Heart right ventricle (tissue), 16 donors: Measurements from ENCODE around the gene GPBP1L1. TPM values are rescaled to one million over a fixed set of nuclear protein-coding genes. Genes with fewer than 3 reads are reported as not detected.
"Not testable (repeated sequence)": the region's sequence is repeated elsewhere in the genome, so short reads cannot be mapped to it uniquely, and the experiment has no call there.

Experiments
- ATAC-seq, 8 donors: fragments of 200-7000 bp; cut with Tn5 transposase; one replicate each; pipeline ENCODE4 v1.9.1; 2020; ENCODE audit warnings: mild to moderate bottlenecking in 8 of 8, moderate library complexity in 8 of 8, moderate number of reproducible peaks in 1 of 8
- DNase-seq, 2 donors: peaks; one replicate each; pipeline ENCODE4 v3.0.0-alpha.2; 2020
- H3K27ac ChIP-seq, 10 donors: fragments of 200-600 bp; sonication (generic) in 2 of 10; one replicate each; pipeline versions ENCODE4 v1.5.0 to v1.8.0; 2020 to 2022; ENCODE audit warnings: mild to moderate bottlenecking in 3 of 10
- H3K27me3 ChIP-seq, 7 donors: fragments of 200-600 bp; one replicate each; pipeline ENCODE4 v1.8.0; 2021 to 2022; ENCODE audit warnings: mild to moderate bottlenecking in 2 of 7
- H3K36me3 ChIP-seq, 9 donors: fragments of 200-600 bp; sonication (generic) in 1 of 9; one replicate each; pipeline versions ENCODE4 v1.5.0 to v1.8.0; 2020 to 2022; ENCODE audit warnings: mild to moderate bottlenecking in 2 of 9
- H3K4me1 ChIP-seq, 9 donors: fragments of 200-600 bp; sonication (generic) in 1 of 9; one replicate each; pipeline versions ENCODE4 v1.5.0 to v1.8.0; 2020 to 2022; ENCODE audit warnings: mild to moderate bottlenecking in 4 of 9
- H3K4me3 ChIP-seq, 10 donors: fragments of 200-600 bp; sonication (generic) in 2 of 10; one replicate each; pipeline versions ENCODE4 v1.5.0 to v1.8.0; 2020 to 2022; ENCODE audit warnings: mild to moderate bottlenecking in 7 of 10, moderate library complexity in 2 of 10
- H3K9me3 ChIP-seq, 11 donors: fragments of 200-600 bp in 10 of 11; sonication (generic) in 2 of 11; one replicate each; pipeline versions ENCODE4 v1.5.0 to v1.8.0; 2013 to 2022; ENCODE audit warnings: mild to moderate bottlenecking in 2 of 11, control low read depth in 1 of 11, moderate library complexity in 1 of 11
- WGBS, 2 donors: extraction: QIAGEN DNeasy Blood & Tissue Kit; methylation state at CpG; one replicate each; pipeline ENCODE4 v1.1.7; 2013; ENCODE audit warnings: inconsistent platforms in 1 of 2; 5-methylcytosine and 5-hydroxymethylcytosine counted together
- intact Hi-C, 10 donors: fragments of 100-400 bp; cut with DNase I; formaldehyde crosslinking; loops; one replicate each; pipeline versions ENCODE4 v1.11.1 to v1.14.2; 2022
- polyA plus RNA-seq, 2 donors: library from polyadenylated mRNA; stranded (reverse); fragments of 200-250 nt; gene quantifications; one replicate each; pipeline ENCODE4 v1.2.3, GENCODE V29; 2013
- total RNA-seq, 10 donors: library from RNA; stranded (reverse); fragmentation: NEBNext Ultra II Directional in 3 of 10; extraction: Animal tissue kit (Norgen Biotek cat#: 25700) in 3 of 10; gene quantifications; one replicate each; pipeline versions ENCODE4 v1.2.1 to v1.2.4, GENCODE V29; 2021 to 2023
- TF ChIP-seq, protein P1 (sequence below), 9 donors: fragments of 200-600 bp; sonication (generic) in 2 of 9; IDR thresholded peaks; one replicate each; pipeline versions ENCODE4 v1.5.0 to v1.8.0; 2021 to 2022; ENCODE audit warnings: antibody characterized with exemption in 9 of 9, mild to moderate bottlenecking in 5 of 9, moderate library complexity in 1 of 9
- donor health status: Arrhythmogenic right ventricular cardiomyopathy.
- donor health status: ischemic (EF 13 %, LVEDD 7.1; RV severe dilation, severe dysfunction).
- donor health status: healthy with polysubstance abuse.
- donor health status: DM: no; HTN: yes; CAD: no.
- donor health status: DM: no; HTN: no; CAD: no.
- donor health status: ischemic (EF 25% LVEDD 6.9; RV normal size, moderate dysfunction).
- donor health status: ischemic (EF 25% LVEDD 5.7; RV mildly dilated, moderate dysfunction).
- donor health status: healthy.
- donor health status: DM: yes; HTN: yes; CAD: no.
- donor health status: Ischemic cardiomyopathy.
- donor health status: ischemic (EF 35%, LVEDD 5.7; RV mildly dilated, moderate dysfunction).
- donor health status: nonischemic (EF 11% LVEDD 7.7; RV severe dilation, severe dysfunction).
- donor health status: DM: yes; HTN: yes; CAD: no.
- donor health status: PGD.
- donor health status: ischemic (EF 29% LVEDD 5.4; RV normal size, mild dysfunction).
- donor health status: nonischemic (EF 23%, LVEDD 6.1; RV moderate dilation, normal function).

Gene GPBP1L1
- total and polyA plus RNA-seq, 12 donors: 27.6 to 95.0 (median 81.6) TPM

DNA sequence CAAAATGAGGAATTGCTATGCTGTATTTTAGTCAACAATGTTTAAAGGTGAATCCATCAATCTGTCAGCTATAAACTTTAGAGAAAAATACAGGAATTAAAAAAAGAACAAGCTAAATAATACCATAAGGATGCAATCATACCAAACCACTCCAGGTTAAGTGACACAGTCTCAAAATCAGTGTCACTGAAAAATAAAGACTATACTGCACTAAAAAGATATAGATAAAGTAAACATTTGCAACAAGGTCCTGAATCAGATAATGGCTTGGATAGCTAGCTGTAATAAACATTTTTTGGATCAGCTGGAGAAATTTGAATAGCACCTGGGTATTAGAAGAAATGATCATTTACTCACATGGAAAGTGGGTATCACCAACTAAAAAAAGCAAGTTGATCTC lies 7.8 kb downstream of the GPBP1L1 start:
- ATAC-seq: no peak
- Histone ChIP-seq H3K27me3 (no peaks in the 10 kb centered on the region), H3K4me3 (peak overlapping the region in 1 of 10 donors; percentile 9)

DNA sequence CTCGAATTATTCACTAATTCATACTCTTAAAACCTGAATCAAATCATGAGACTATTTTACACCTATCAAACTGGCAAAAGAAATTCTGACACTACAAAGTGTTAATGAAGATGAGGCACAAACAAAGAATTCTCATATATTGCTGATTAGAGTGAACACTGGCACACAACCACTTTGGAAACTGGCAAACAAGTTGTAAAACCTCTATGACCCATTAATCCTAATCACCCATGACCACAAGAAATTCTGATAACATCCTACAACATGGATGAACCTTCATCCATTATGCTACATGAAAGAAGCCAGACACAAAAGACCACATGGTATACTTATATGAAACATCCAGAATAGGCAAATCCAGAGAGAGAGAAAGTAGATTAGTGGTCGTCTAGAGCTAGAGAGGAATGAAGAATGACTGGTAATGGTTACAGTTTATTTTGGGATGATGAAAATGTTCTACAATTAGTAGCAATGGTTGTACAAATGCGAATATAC lies 8.5 kb downstream of the GPBP1L1 start:
- H3K9me3 ChIP-seq: no peaks in the 10 kb centered on the region
- DNase-seq (no peak), ATAC-seq (no peak)
- intact Hi-C loops: loop anchor here in 1 of 10 donors (10.0 kb wide), 1 partner anchor 93 kb away; the partner anchor contains the start of gene NASP
- H3K36me3 ChIP-seq: peaks cover 0 to 13% (median 0%) of the 10 kb centered on the region in 9 donors
- H3K27ac ChIP-seq: peak overlapping the region in 8 of 10 donors; percentile 58 to 77 (median 68)
- H3K4me3 ChIP-seq: no peak overlapping the region
- H3K4me1 ChIP-seq: peaks cover 12 to 100% (median 87%) of the 10 kb centered on the region in 9 donors
- 62 to 66% methylated on average over 3 of the region's 3 CpGs for WGBS, 2 donors
- no peaks in the 10 kb centered on the region for H3K27me3 ChIP-seq
- TF ChIP-seq, protein P1, sequence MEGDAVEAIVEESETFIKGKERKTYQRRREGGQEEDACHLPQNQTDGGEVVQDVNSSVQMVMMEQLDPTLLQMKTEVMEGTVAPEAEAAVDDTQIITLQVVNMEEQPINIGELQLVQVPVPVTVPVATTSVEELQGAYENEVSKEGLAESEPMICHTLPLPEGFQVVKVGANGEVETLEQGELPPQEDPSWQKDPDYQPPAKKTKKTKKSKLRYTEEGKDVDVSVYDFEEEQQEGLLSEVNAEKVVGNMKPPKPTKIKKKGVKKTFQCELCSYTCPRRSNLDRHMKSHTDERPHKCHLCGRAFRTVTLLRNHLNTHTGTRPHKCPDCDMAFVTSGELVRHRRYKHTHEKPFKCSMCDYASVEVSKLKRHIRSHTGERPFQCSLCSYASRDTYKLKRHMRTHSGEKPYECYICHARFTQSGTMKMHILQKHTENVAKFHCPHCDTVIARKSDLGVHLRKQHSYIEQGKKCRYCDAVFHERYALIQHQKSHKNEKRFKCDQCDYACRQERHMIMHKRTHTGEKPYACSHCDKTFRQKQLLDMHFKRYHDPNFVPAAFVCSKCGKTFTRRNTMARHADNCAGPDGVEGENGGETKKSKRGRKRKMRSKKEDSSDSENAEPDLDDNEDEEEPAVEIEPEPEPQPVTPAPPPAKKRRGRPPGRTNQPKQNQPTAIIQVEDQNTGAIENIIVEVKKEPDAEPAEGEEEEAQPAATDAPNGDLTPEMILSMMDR (IDR thresholded peaks at IDR 0.05): no peak

More for the DNA sequence above, 7.8 kb downstream of the GPBP1L1 start:
- no peak for DNase-seq
- intact Hi-C loops: loop anchor here in 1 of 10 donors (10.0 kb wide), 1 partner anchor 94 kb away; the partner anchor contains the start of gene NASP
- peaks cover 12 to 100% (median 93%) of the 10 kb centered on the region in 9 donors for H3K4me1 ChIP-seq
- TF ChIP-seq, protein P1 (IDR thresholded peaks at IDR 0.05): no peak
- peak overlapping the region; percentile 9 to 77 (median 64) for H3K27ac ChIP-seq
- no peaks in the 10 kb centered on the region for H3K9me3 ChIP-seq
- H3K36me3 ChIP-seq: peaks cover 0 to 13% (median 0%) of the 10 kb centered on the region in 9 donors

DNA sequence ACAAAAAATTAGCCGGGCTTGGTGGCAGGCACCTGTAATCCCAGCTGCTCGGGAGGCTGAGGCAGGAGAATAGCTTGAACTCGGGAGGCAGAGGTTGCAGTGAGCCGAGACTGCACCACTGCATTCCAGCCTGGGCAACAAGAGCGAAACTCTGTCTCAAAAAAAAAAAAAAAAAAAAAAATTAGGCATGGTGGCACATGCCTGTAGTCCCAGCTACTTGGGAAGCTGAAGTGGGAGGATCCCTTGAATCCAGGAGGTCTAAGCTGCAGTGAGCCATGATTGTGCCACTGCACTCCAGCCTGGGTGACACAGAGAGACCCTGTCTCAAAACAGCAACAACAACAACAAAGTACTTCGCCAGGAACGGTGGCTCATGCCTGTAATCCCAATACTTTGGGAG lies 9.8 kb downstream of the GPBP1L1 start:
- H3K9me3 ChIP-seq, H3K27me3 ChIP-seq, ATAC-seq, H3K4me3 ChIP-seq, DNase-seq: not testable (repeated sequence)
- Histone ChIP-seq H3K4me1 (peaks cover 12 to 100% (median 84%) of the 10 kb centered on the region in 9 donors), H3K27ac (peak overlapping the region in 3 of 10 donors; percentile 68 to 77 (median 75)), H3K36me3 (peaks cover 0 to 17% (median 0%) of the 10 kb centered on the region in 9 donors)
- 88 to 97% methylated on average over 7 of the region's 7 CpGs for WGBS, 2 donors
- intact Hi-C loops: loop anchor here in 1 of 10 donors (10.0 kb wide), 1 partner anchor 92 kb away; the partner anchor contains the start of gene NASP

DNA sequence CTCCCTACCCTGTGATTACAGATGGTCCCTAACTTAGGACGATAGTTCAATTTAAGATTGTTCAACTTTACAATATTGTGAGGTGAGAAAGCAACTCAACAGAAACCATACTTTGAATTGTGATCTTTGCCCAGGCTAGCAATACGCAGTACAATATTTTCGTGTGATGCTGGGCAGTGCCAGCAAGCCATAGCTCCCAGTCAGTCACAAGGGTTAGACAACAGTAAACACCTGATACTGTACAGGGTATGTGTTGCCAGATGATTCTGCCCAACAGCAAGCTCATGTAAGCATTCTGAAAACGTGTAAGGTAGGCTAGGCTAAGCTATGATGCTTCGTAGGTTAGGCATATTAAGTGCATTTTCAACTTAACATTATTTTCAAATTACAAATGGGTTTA lies 11.9 kb downstream of the GPBP1L1 start:
- H3K27ac ChIP-seq: peak overlapping the region in 4 of 10 donors; percentile 37 to 75 (median 44)
- H3K4me1 ChIP-seq: peaks cover 9 to 100% (median 84%) of the 10 kb centered on the region in 9 donors
- peak; percentile 42 to 89 (median 70) for ATAC-seq
- WGBS, 2 donors: 41 to 61% methylated on average over 5 of the region's 5 CpGs
- H3K36me3 ChIP-seq: peaks cover 0 to 17% (median 0%) of the 10 kb centered on the region in 9 donors
- TF ChIP-seq, protein P1 (IDR thresholded peaks at IDR 0.05): no peak
- no peaks in the 10 kb centered on the region for H3K27me3 ChIP-seq
- no peak for DNase-seq
- no peak overlapping the region for H3K4me3 ChIP-seq
- intact Hi-C loops: loop anchor here in 1 of 10 donors (10.0 kb wide), 1 partner anchor 90 kb away; the partner anchor contains the start of gene NASP
- no peaks in the 10 kb centered on the region for H3K9me3 ChIP-seq

DNA sequence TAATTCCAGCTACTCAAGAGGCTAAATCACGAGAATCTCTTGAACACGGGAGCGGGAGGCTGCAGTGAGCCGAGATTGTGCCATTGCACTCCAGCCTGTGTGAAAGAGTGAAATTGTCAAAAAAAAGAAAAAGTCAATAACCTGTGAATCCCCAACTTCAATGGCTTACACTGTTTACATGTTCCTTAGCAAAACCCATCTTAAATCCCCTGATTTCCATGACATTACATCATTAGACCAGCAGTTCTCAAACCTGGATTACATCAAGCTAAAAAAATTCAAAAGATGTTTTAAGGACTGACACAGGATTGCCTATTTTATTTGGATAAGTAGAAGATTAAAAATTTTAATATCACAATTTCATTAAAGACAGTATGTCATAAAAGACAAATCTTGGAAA lies 12.4 kb downstream of the GPBP1L1 start:
- TF ChIP-seq, protein P1 (IDR thresholded peaks at IDR 0.05): no peak
- Histone ChIP-seq H3K9me3 (no peaks in the 10 kb centered on the region), H3K36me3 (peaks cover 0 to 17% (median 0%) of the 10 kb centered on the region in 9 donors), H3K4me1 (peaks cover 5 to 100% (median 84%) of the 10 kb centered on the region in 9 donors), H3K4me3 (no peak overlapping the region), H3K27me3 (no peaks in the 10 kb centered on the region), H3K27ac (peak overlapping the region in 4 of 10 donors; percentile 37 to 75 (median 44))
- 47 to 74% methylated on average over 4 of the region's 4 CpGs for WGBS, 2 donors
- intact Hi-C loops: loop anchor here in 1 of 10 donors (10.0 kb wide), 1 partner anchor 89 kb away; the partner anchor contains the start of gene NASP
- DNase-seq (no peak), ATAC-seq (no peak)
